ENCODE results near the gene OCEL1. TPM values are rescaled to one million over a fixed set of nuclear protein-coding genes. Genes with fewer than 3 reads are reported as not detected.

The OCEL1 gene
- total and polyA plus RNA-seq, 2 of the 13 experiments (the other 11 are each of a cell fraction or from before 2014, with no cell fraction given): 10.6 to 17.2 TPM

- TF ChIP-seq ARID5B (CRISPR knock-in tag; IDR thresholded peaks at IDR 0.05): peak; percentile 37; the same call in 1 of the 2 replicates
- TF ChIP-seq CTCF (CRISPR knock-in tag; IDR thresholded peaks at IDR 0.05): no peak; the same call in 1 of the 2 replicates
- no peak for TF ChIP-seq ZNF749 (CRISPR knock-in tag; IDR thresholded peaks at IDR 0.05; ENCODE audit: borderline replicate concordance)
- peak; percentile 38; the same call in 1 of the 2 replicates for TF ChIP-seq ZNF644 (CRISPR knock-in tag; IDR thresholded peaks at IDR 0.05; ENCODE audit: low read depth)
- TF ChIP-seq, protein P1, sequence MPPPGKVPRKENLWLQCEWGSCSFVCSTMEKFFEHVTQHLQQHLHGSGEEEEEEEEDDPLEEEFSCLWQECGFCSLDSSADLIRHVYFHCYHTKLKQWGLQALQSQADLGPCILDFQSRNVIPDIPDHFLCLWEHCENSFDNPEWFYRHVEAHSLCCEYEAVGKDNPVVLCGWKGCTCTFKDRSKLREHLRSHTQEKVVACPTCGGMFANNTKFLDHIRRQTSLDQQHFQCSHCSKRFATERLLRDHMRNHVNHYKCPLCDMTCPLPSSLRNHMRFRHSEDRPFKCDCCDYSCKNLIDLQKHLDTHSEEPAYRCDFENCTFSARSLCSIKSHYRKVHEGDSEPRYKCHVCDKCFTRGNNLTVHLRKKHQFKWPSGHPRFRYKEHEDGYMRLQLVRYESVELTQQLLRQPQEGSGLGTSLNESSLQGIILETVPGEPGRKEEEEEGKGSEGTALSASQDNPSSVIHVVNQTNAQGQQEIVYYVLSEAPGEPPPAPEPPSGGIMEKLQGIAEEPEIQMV (CRISPR knock-in tag; IDR thresholded peaks at IDR 0.05; ENCODE audit: low read depth): no peak
- no peak for TF ChIP-seq ZNF20 (CRISPR knock-in tag; IDR thresholded peaks at IDR 0.05)
- TF ChIP-seq KLF6 (CRISPR knock-in tag; IDR thresholded peaks at IDR 0.05): no peak
- no peak for TF ChIP-seq ARID2 (CRISPR knock-in tag; IDR thresholded peaks at IDR 0.05; ENCODE audit: borderline replicate concordance)
- no peak for TF ChIP-seq PHF20 (CRISPR knock-in tag; IDR thresholded peaks at IDR 0.05)
- no peak for TF ChIP-seq ZNF24 (IDR thresholded peaks at IDR 0.05)
- 0 out of 2 replicates have a peak, but pooled peaks have one; percentile 34 for TF ChIP-seq ZFYVE20 (CRISPR knock-in tag; IDR thresholded peaks at IDR 0.05; ENCODE audit: borderline replicate concordance, low read depth)
- no peak for TF ChIP-seq KLF11 (CRISPR knock-in tag; IDR thresholded peaks at IDR 0.05)
- TF ChIP-seq ZNF747 (CRISPR knock-in tag; IDR thresholded peaks at IDR 0.05; ENCODE audit: borderline replicate concordance): 0 out of 2 replicates have a peak, but pooled peaks have one; percentile 67
- no peak for TF ChIP-seq KAT2B (IDR thresholded peaks at IDR 0.05; ENCODE audit: borderline replicate concordance, low read depth, low read length)
- TF ChIP-seq ZBTB39 (CRISPR knock-in tag; IDR thresholded peaks at IDR 0.05): no peak
- no peak for TF ChIP-seq ZBTB7B (CRISPR knock-in tag; IDR thresholded peaks at IDR 0.05)
- TF ChIP-seq ZNF10 (CRISPR knock-in tag; IDR thresholded peaks at IDR 0.05; ENCODE audit: borderline replicate concordance, low read depth): no peak
- no peak for TF ChIP-seq SRY (CRISPR knock-in tag; IDR thresholded peaks at IDR 0.05)
These were observed 29.2 kb downstream of the OCEL1 start (continued) for GRCh38 chr19:17255150-17255621.

Data from HepG2 (cell line).